ENCODE results near the gene MMAB.

The MMAB gene

DNA sequence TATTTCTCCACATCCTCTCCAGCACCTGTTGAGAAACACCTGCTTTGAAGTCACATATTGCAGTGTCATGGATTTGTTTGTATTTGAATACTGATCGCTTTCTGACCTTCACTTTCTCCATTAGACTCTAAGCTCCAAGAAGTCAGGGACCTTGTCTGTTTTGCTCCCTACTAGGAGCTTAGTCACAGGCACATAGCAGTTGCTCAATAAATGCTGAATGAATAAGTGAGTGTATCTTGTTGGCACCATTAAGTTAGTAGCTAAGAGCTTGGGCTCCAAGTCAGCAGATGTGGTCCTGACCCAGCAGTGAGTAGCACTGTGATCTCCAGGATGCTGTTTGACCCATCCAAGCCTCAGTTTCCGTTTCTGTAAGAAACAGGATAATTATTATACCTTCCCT, 10.4 kb upstream of the MMAB start:
- DNase-seq (ENCODE audit: low spot score): no peak

DNA sequence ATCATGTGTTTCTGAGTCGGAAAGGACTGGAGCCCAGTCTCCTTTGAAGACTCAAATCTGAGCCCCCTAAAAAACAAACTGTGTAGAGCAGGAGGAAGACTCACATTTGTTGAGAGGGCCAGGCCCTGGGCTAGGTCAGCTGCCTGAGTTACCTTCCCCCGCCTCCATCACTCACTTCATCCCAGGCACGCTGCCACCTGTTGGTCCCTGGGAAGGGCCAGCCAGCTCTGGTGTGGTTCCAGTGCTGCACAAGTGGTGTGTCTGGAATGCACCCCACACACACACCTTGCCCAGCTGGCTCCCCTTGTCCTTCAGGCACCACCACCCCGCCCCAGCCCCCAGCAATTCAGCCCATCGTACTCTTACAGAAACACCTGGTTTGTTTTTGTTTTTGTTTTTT, 9.3 kb upstream of the MMAB start:
- DNase-seq (ENCODE audit: low spot score): no peak

DNA sequence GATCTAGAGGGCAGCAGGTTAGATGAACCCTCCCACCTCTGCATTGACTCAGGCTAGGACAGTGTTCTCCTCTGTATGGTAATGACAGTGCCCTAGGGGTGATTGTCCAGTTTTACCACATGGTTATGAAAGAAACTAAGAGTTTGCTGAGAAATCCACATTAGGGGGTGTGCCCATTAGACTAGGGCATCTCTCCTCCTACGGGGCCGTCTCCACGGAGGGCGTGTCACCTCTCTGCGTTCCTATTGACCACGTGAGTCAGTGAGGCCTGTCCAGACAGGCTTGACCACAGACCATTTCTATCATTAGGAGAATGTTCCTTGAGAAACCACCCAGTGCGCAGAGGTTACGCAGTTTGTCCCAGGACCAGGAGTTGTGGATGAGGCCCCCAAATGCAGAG, 8.6 kb upstream of the MMAB start:
- DNase-seq (ENCODE audit: low spot score): peak; percentile 74

- no peak for DNase-seq (ENCODE audit: low spot score)
These were observed 8.0 kb upstream of the MMAB start for GRCh38 chr12:109581334-109581691.

DNA sequence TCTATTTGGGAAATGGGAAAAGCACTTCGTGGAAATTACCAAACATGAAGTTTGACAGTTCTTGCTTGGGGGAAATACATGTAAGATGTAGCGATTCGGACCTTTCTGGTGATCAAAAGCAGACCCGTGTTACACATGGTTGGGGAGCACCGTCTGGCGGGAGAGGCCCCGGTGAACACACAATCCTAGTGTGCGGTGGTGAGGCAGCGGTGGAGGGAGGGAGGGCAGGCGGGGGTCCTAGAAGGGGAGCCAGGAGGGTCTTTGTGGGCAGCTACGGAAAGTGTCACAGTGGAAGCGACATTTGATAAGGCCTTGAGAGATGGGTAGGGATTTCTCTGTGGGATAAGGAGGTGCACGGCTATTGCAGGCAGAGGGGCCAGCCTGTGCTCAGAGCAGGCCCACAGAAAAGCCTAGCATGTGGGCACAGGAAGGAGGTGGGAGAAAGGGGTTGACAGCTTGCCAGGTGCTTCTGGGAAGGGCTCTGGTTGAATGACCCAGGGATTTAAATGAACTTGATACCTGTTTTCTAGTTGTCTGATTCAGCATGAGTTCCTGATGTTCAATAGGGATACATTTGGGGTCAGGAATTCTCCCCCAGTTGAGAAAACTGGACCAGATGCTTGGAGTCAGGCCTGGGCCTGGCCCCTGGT, 7.5 kb upstream of the MMAB start:
- DNase-seq (ENCODE audit: low spot score): no peak

DNA sequence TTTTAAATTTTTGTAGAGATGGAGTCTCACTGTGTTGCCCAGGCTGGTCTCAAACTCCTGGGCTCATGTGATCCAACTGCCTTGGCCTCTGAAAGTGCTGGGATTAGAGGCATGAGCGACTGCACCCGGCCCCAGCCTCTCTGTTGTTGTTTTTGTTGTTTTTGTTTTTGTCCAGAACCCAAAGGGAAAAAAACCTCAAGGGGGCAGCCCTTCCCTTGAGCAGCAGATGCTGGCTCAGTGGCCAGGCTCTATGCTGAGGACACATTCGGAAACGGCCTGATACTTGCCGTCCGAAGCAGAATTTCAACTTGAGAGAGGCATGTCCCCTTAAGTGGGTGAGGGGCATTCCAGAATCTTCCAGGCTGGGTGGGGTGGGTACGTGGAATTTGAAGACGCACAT, 7.0 kb upstream of the MMAB start:
- no peak for DNase-seq (ENCODE audit: low spot score)

- DNase-seq (ENCODE audit: low spot score): no peak
These were observed 6.3 kb upstream of the MMAB start for GRCh38 chr12:109579639-109580038.

DNA sequence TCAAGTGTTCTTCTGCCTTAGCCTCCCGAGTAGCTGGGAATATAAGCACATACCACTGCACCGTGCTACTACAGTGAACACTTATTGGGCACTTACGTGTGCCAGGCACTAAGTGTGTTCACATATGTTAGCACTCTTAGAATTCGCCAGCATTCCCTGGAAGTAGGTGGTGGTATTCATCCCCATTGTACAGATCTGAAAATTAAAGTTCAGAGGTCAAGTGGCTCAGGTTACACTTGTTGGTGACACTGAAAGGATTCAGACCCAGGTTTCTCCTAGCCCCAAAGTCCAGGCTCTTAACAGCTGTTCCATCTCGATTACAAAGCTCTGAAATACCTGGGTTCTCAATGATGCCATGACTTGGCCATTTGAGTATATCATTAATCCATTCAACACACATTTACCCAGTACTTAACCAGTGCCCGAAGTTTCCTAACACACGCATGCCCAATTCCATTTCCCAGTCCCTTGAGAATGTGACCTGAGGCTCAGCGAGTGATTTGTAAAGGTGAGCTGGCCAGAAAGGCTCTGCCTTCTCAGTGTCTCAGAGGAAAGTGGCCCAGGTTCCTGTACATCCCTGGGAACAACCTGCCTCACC, 5.1 kb upstream of the MMAB start:
- no peak for DNase-seq (ENCODE audit: low spot score)

GRCh38 chr12:109577311-109577710, 4.0 kb upstream of the MMAB start:
- DNase-seq (ENCODE audit: low spot score): no peak

DNA sequence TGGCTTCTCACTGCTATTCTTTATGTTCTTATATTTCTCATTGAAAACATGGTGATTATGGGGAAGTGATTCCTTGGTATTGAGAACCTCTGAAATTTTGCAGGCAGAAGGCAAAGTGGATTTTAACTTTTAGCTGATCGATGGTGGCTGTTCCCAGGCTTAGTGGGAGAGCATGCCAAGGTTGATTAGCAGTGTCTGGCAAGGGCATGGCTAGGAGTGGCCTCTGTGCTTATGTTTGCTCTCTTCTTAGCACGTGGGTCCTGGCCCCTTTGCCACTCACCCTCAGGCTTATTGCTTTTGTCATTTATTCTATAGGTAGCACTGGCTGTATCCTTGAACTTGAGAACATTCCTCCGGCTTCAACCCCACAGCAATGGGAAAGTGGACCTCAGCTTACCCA, 2.4 kb upstream of the MMAB start:
- no peak for DNase-seq (ENCODE audit: low spot score)

GRCh38 chr12:109573914-109574244, 575 bp upstream of the MMAB start:
- DNase-seq (ENCODE audit: low spot score): no peak

DNA sequence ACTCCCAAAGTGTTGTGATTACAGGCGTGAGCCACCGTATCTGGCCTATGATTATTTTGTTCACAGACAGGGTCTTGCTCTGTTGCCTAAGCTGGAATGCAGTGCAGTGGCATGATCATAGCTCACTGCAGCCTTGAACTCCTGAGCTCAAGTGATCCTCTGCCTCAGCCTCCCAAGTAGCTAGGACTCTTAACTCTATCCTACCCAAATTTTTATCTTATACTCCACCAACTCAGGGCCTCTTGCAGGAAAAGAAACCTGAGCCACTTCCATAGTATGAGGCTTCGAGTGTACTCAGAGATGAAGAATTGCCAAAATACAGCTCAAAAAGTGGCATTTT, 828 bp downstream of the MMAB start:
- no peak for DNase-seq (ENCODE audit: low spot score)

GRCh38 chr12:109571773-109572505, 1.4 kb downstream of the MMAB start:
- DNase-seq (ENCODE audit: low spot score): no peak

DNA sequence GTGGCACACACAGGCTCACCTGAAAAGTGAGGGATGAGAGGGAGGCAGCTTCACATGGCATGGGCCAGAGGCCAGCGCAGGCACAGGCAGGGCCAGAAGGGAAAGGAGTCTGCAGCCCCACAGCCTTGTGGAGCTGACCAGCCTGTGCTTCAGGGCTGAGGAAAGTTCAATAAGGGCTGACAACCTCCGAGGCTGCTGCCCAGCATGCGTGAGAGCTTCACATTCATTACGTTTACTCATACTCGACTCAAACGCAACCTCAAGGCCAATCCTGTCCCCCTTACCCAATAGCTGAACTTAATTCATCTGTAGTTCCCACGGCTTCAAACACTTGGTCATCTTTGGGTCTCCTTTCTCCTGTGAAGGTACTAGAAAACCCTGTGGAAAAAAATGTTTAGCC, 4.8 kb downstream of the MMAB start:
- DNase-seq (ENCODE audit: low spot score): no peak

DNA sequence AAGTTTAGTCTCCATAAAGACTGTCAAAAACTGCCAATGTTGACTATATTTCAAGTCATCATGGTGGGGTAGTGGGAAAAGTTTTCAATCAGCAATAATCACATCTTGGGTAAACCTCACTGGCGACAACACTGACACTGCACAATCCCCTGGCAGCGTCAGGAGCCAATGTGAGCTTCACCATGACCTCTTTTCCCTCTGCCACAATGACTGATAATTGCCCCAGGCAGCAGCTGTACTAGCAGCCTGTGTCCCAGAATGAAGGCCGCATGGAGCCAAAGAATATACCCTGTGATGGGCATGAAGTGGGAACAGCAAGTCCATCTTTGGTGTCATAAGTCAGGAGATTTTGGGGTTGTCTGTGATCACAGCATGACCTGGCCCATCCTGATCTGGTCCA, 5.3 kb downstream of the MMAB start:
- DNase-seq (ENCODE audit: low spot score): no peak

- no peak for DNase-seq (ENCODE audit: low spot score)
These were observed 6.0 kb downstream of the MMAB start for GRCh38 chr12:109567296-109567695.

GRCh38 chr12:109566424-109566823, 6.9 kb downstream of the MMAB start:
- DNase-seq (ENCODE audit: low spot score): no peak

DNA sequence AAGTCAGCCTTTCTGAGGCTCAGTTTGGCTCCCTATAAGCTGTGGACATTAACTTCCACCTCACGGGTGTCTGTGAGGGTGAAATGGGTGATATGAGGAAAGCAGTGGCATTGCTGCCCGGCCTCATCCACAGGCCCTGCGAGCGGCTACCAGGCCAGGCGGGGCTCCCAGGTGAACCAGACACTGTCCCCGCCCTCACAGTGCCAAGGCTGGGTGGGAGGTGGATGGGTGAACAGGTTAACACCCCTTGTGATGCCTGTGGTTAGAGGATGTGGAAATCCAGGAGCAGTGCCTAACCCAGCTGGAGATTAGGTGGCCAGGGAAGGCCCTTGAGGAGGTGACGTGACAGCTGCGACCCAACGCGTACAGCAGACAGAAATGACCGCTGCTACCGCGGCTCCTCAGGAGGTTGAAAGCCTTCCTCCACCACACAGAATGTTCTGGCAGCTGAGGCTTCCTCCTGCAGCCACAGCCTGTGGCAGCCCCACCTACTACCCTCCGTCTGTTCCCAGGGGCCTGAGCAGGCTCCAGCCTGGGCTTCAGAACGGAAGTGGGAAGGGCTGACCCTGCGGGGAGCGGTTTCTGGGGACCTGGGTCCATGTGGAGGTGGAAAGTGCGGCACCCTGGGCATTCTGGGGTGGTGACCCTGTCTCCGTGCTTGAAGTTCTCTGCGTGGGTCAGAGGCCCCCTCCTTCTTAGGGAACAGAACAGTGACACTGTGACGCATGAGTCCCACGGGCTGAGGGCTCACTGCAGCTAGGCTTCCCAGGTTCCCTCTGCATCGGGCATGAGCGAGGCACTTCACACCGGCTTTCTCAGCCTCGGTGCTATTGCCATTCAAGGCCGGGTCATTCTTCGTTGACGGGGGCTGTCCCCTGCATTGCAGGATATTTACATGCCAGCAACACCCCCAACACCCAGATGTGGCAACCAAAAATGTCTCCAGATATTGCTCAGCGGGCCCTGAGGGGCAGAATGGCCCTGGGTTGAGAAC, 9.7 kb downstream of the MMAB start:
- no peak for DNase-seq (ENCODE audit: low spot score)

DNA sequence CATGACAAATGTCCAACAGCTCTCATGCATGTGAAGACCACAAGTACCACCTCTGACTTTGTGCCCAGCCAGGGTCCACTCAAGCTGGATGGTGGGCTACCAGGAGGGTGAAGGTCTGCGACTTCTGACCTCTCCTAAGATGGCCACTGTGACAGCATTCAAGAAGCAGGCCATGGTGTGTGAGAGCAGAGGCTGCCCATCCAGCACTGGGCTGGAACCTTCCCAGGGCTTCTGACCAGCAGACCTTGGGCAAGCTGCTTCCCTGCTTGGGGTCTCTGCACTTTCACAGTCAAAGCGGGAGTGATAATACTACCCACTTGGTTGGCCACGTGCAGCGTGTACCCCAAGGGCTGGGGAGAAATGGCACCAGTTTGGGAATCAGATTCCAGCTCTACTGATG, 10.4 kb downstream of the MMAB start:
- DNase-seq (ENCODE audit: low spot score): no peak

- DNase-seq (ENCODE audit: low spot score): no peak
These were observed 11.6 kb downstream of the MMAB start for GRCh38 chr12:109561711-109562030.

GRCh38 chr12:109560867-109561710, 12.2 kb downstream of the MMAB start:
- DNase-seq (ENCODE audit: low spot score): no peak

DNA sequence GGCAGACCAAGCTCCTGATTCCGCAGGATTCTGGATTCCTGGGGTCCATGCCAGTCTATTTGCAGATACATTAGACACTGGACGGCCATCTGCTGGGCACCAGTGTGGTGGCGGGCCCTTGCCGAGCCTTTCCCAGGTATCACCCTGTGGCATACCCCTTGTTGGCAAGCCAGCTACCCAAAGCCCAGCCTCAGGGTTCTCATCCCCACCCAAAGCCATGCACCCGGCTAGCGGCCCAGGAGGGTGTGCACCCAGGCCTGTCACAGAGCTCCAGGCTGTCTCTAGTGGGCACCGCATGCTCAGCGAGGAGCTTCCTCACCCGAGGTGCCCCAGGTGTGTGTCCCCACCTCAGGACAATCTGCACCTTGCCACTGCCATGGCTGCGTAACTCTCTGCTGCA, 13.7 kb downstream of the MMAB start:
- no peak for DNase-seq (ENCODE audit: low spot score)

Measured in AG20443 (cell line).